HL-60 (cell line): ENCODE data around the gene NACC2.

Source experiments
- DNase-seq, 2 experiments: peaks; one replicate each; pipeline ENCODE4 v3.0.0-alpha.2; 2010 to 2020; ENCODE audit warnings: low read depth in 1 of 2, low spot score in 1 of 2
- H3K27ac ChIP-seq: fragments of 250-450 bp; sonication (Bioruptor Pico); replicated peaks from 2 replicates; pipeline ENCODE4 v1.5.1; 2020; ENCODE audit warnings: mild to moderate bottlenecking, moderate library complexity
- H3K27me3 ChIP-seq: fragments of 250-450 bp; sonication (Bioruptor Pico); 2 replicates; pipeline ENCODE4 v1.5.1; 2021; ENCODE audit warnings: mild to moderate bottlenecking, moderate library complexity; ENCODE audit not compliant: insufficient read depth, poor library complexity, severe bottlenecking
- H3K4me3 ChIP-seq: replicated peaks from 2 replicates; pipeline ENCODE4 v1.5.1; 2011; ENCODE audit warnings: mild to moderate bottlenecking, control low read depth, low read length; ENCODE audit not compliant: insufficient read depth
- GABPA ChIP-seq: IDR thresholded peaks from 2 replicates; pipeline ENCODE4 v1.6.1; 2012; ENCODE audit warnings: low read depth
- POLR2AphosphoS5 ChIP-seq: IDR thresholded peaks from 2 replicates; pipeline ENCODE4 v1.6.1; 2012; ENCODE audit warnings: low read depth
- SPI1 ChIP-seq: IDR thresholded peaks from 2 replicates; pipeline ENCODE4 v1.6.1; 2012; ENCODE audit warnings: low read depth, mild to moderate bottlenecking, borderline replicate concordance
- TF ChIP-seq, protein P1 (sequence below): IDR thresholded peaks from 2 replicates; pipeline ENCODE4 v1.6.1; 2012; ENCODE audit warnings: low read depth; ENCODE audit not compliant: insufficient replicate concordance
- TF ChIP-seq, protein P2 (sequence below): IDR thresholded peaks from one replicate; pipeline ENCODE4 v1.5.1; 2011; ENCODE audit warnings: low read length, control low read depth, inconsistent platforms; ENCODE audit not compliant: insufficient read depth

The NACC2 gene

DNA sequence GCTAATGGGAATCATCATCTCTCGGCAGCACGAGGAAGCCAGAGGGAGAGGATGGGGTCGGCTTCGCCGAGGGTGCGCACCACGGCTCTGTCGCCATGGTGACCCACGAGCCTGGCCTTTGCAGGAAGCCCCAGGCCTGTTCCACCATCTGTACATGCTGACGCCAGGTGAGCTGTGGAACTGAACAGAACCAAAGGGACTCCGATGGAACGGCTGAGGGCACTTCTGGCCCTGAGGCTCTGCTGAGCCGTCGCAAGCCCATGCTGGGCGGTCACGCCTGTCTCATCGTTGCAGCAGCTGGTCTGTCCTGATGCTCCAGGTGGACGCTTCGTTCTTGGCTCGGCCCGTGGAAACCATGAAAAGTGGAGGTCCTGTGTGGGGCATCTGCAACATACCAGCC lies 99.3 kb downstream of the NACC2 start:
- DNase-seq = no peak
- no peak for TF ChIP-seq GABPA
- TF ChIP-seq POLR2AphosphoS5 = no peak
- TF ChIP-seq SPI1 = no peak
- TF ChIP-seq, protein P1, sequence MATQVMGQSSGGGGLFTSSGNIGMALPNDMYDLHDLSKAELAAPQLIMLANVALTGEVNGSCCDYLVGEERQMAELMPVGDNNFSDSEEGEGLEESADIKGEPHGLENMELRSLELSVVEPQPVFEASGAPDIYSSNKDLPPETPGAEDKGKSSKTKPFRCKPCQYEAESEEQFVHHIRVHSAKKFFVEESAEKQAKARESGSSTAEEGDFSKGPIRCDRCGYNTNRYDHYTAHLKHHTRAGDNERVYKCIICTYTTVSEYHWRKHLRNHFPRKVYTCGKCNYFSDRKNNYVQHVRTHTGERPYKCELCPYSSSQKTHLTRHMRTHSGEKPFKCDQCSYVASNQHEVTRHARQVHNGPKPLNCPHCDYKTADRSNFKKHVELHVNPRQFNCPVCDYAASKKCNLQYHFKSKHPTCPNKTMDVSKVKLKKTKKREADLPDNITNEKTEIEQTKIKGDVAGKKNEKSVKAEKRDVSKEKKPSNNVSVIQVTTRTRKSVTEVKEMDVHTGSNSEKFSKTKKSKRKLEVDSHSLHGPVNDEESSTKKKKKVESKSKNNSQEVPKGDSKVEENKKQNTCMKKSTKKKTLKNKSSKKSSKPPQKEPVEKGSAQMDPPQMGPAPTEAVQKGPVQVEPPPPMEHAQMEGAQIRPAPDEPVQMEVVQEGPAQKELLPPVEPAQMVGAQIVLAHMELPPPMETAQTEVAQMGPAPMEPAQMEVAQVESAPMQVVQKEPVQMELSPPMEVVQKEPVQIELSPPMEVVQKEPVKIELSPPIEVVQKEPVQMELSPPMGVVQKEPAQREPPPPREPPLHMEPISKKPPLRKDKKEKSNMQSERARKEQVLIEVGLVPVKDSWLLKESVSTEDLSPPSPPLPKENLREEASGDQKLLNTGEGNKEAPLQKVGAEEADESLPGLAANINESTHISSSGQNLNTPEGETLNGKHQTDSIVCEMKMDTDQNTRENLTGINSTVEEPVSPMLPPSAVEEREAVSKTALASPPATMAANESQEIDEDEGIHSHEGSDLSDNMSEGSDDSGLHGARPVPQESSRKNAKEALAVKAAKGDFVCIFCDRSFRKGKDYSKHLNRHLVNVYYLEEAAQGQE = no peak
- TF ChIP-seq, protein P2, sequence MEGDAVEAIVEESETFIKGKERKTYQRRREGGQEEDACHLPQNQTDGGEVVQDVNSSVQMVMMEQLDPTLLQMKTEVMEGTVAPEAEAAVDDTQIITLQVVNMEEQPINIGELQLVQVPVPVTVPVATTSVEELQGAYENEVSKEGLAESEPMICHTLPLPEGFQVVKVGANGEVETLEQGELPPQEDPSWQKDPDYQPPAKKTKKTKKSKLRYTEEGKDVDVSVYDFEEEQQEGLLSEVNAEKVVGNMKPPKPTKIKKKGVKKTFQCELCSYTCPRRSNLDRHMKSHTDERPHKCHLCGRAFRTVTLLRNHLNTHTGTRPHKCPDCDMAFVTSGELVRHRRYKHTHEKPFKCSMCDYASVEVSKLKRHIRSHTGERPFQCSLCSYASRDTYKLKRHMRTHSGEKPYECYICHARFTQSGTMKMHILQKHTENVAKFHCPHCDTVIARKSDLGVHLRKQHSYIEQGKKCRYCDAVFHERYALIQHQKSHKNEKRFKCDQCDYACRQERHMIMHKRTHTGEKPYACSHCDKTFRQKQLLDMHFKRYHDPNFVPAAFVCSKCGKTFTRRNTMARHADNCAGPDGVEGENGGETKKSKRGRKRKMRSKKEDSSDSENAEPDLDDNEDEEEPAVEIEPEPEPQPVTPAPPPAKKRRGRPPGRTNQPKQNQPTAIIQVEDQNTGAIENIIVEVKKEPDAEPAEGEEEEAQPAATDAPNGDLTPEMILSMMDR = no peak
- Histone ChIP-seq H3K27ac (no peak overlapping the region), H3K4me3 (no peak overlapping the region), H3K27me3 (no peaks in the 10 kb centered on the region)

DNA sequence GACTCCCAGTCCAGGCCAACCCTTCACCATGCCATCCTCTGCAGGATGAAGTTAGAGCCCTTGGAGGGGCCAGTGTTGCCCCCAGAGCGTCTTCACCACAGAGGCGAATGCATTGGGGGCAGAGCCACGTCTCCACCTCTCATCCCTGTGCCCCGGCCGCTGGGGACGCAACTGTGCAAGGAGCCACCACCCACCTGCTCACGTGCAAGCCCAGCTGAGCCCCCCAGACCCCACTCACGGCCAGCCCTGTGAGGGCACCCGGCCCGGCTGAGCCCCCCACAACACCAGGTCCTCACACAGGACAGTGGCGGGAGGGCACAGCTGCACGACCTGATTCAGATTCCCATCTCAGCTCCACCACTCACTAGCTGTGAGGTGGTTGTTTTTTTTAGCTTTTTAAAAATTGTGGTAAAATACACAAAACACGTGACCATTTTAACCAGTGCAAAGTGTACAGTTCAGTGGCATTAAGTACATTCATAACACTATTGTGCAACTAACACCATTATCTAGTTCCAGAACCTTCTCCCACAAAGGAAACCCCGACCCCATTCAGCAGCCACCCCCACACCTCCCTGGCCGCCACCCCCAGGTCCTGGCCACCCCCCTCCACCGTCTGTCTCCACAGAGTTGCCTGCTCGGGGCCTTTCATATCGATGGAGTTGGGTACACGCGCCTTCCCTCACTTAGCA lies 100.4 kb downstream of the NACC2 start:
- Histone ChIP-seq H3K27me3 (no peaks in the 10 kb centered on the region), H3K4me3 (no peak overlapping the region), H3K27ac (no peak overlapping the region)
- DNase-seq = peak; percentile 60 to 61
- TF ChIP-seq, protein P1 = no peak
- no peak for TF ChIP-seq SPI1
- no peak for TF ChIP-seq POLR2AphosphoS5
- TF ChIP-seq, protein P2 = no peak
- no peak for TF ChIP-seq GABPA

DNA sequence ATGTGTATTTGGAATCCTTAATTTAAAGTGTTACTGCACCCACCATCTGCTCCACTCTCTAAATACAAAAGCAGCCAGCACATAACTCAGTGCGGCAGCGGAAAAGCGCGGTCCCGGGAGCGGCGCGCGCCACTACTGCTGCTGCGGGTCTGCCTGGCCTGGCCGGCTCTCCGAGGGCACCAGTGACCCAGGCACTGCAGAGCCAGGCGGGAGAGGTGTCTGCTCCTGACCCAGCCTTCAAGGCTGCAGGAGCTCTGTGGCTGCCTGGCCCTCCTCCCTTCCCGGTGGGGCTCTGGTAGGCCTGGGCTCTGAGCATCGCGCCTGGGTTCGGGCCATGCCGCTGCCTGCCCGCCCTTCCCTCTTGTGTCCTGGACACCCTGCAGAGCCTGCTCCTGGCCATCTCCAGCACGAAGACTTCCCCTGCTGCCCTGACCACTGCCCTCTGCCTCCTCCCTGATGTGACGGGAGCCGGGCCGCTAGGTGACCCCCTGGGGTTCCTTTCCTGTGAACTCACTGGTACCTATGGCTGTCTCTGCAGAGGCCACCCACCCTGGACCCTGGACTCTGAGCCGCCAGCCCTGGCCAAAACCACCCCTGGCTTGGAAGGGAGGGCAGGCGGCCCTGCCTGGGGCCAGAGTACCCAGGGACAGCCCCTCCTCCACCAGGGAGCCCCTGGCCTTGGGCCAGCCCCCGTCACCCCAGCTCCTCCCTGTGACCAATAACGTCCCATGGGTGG lies 101.2 kb downstream of the NACC2 start:
- TF ChIP-seq, protein P1 = no peak
- TF ChIP-seq, protein P2 = no peak
- TF ChIP-seq SPI1 = no peak
- no peak for TF ChIP-seq GABPA
- no peak for TF ChIP-seq POLR2AphosphoS5
- Histone ChIP-seq H3K4me3 (no peak overlapping the region), H3K27ac (no peak overlapping the region), H3K27me3 (no peaks in the 10 kb centered on the region)
- no peak for DNase-seq
